A549 (cell line): ENCODE measurements around the gene OMP.

Source experiments
- EHMT2 ChIP-seq: fragments of 200-600 bp; sonication (generic); IDR thresholded peaks from 2 replicates; pipeline ENCODE4 v1.6.1; 2016; ENCODE audit warnings: antibody characterized with exemption, low read depth, mild to moderate bottlenecking, moderate library complexity
- RFX5 ChIP-seq: fragments of 450-650 bp; IDR thresholded peaks from 2 replicates; pipeline ENCODE4 v1.7.1; 2014; ENCODE audit warnings: antibody characterized with exemption, mild to moderate bottlenecking, moderate library complexity
- TF ChIP-seq, protein P1 (sequence below): fragments of >200 bp; sonication (Bioruptor Twin); formaldehyde crosslinking; IDR thresholded peaks from 3 replicates; pipeline ENCODE4 v1.6.1; 2016

DNA sequence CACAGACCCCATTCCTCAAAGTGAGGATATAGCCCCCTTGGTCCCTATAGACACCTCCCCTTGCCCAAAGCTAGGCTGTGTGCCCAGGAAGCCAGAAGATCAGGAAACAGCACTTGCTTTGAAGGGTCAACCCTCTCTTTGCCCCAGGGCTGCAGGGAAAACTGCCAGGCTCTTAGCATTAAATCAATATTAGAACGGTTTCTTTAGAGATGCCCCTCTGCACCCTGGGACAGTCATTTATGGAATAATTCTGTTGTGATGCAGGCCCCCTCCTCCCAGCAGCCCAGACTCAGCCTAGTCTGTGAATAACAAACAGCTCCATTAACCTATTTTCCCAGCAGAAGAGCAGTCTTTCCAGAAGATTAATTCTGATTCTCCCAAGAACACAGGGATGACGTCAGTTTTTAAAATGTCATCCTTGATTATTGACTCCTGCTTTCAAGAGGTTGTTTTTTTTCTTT is 47.5 kb upstream of the OMP start:
- TF ChIP-seq EHMT2 = no peak
- TF ChIP-seq, protein P1, sequence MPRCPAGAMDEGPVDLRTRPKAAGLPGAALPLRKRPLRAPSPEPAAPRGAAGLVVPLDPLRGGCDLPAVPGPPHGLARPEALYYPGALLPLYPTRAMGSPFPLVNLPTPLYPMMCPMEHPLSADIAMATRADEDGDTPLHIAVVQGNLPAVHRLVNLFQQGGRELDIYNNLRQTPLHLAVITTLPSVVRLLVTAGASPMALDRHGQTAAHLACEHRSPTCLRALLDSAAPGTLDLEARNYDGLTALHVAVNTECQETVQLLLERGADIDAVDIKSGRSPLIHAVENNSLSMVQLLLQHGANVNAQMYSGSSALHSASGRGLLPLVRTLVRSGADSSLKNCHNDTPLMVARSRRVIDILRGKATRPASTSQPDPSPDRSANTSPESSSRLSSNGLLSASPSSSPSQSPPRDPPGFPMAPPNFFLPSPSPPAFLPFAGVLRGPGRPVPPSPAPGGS = no peak
- TF ChIP-seq RFX5 = no peak
